HG03159 (cell line): ENCODE results near the gene EPB41L5.
"Not testable (repeated sequence)": the region's sequence is repeated elsewhere in the genome, so short reads cannot be mapped to it uniquely, and the experiment has no call there.

Source experiments
- ATAC-seq: cut with Tn5 transposase; IDR thresholded peaks from one replicate; pipeline ENCODE4 v1.9.1; 2021; ENCODE audit warnings: mild to moderate bottlenecking, moderate library complexity; ENCODE audit not compliant: unreplicated experiment

EPB41L5 gene

DNA sequence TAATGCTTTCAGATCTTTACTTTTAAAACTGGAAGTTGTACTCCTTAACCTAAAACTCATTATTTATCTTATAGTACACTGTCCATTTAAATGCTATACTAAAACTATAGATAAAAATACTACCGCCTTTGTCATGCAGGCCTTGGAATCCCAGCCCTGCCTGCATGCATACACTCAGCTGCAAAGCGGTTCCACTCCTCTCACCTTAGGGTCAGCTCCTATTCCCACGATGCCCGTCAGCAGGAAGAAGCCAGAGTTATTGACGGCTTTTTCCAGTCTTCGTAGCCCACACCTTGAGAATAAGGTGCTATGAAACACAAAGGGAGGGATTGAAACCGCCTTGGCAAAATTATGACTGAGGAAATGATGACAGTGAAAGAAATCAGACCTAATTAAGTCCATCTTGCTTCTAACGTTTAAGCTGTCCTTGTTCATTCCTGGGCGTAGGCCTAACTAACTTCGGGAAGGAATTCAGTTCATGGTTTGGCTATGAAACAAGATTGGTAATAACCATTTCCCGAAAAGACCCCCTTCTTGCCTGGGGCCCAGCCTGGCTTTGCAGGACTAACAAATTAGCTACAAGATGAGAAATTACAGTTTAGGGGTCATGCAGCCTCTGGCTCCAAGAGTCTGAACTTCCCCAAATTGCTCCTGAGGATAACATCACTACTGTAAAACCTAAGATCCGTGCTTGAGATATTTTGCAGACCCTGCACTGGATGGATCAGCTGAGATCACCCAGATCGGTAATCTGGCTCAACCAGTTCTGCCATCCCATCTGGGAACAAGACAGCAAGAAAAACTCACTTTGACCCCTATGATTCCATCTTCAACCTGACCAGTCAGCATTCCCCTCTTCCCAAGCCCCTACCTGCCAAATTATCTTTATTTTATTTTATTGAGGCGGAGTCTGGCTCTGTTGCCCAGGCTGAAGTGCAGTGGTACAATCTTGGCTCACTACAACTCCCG is 17.1 kb downstream of the EPB41L5 start:
- ATAC-seq, result no peak

DNA sequence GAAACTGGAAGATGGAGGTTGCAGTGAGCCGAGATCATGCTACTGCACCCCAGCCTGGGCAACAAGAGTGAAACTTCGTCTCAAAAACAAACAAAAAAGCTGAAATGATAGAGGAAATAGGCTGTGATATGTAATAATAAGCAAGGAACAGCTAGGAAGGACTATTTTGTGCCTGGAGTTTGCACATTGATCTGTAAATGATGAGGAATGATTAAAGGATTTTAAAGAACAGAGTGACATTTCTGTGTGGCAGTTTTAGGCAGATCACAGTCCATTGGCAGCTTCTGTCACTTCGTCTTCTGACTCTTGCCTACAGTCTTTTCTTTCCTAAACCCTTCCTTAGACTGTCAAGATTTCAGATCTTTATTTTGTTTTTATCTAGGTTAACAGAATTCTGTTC is 19.4 kb downstream of the EPB41L5 start:
- no peak for ATAC-seq

DNA sequence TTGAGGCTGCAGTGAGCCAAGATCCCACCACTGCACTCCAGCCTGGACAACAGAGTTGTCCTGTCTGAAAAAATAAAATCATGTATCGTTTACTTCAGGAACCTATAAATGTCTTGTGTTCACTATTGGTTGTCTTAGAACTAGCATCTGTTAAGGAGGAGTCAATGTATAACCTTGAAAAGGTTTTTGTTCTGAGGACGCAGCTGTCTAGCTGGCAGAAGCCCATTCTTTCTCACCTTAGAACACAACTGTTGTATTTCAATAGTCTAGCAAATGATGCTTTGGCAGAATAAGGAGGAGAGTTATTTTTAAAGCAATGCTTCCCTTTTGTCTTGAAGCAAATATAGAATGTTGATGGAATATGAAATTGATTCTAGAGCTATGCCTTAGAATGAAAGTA is 21.1 kb downstream of the EPB41L5 start:
- no peak for ATAC-seq

DNA sequence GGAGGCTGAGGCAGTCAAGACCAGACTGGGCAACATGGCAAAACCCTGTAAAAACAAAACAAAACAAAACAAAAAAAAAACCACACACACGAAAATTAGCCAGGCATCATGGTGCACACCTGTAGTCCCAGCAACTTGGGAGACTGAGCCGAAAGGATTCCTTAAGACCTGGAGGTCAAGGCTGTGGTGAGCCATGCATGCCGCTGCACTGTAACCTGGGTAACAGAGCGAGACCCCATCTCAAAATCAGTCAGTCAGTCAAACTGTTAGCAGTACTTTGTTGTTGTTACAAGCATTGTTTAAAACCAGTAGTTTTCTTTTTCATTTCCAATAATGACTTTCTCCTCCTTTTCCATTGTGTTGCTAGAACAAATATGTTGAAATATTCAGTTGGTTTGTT is 21.7 kb downstream of the EPB41L5 start:
- no peak for ATAC-seq

DNA sequence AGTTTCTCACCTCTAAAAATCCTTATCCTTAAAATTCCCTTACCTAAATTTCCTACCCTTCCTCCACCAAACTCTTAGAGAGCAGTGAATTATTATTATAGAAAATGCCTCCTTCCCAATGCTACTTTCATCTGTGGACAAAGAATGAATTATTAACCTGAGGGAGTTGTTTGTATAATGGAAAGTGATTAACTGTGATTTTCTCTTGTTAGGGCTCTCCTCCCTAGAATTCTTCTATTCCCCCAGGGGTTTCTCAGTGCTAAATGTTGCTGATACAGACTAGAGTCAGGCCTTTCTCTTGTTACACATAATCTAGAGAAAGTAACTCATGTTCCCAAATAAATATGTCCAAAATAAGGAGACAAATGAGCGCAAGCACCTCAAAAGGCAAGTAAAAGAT is 23.3 kb downstream of the EPB41L5 start:
- no peak for ATAC-seq

DNA sequence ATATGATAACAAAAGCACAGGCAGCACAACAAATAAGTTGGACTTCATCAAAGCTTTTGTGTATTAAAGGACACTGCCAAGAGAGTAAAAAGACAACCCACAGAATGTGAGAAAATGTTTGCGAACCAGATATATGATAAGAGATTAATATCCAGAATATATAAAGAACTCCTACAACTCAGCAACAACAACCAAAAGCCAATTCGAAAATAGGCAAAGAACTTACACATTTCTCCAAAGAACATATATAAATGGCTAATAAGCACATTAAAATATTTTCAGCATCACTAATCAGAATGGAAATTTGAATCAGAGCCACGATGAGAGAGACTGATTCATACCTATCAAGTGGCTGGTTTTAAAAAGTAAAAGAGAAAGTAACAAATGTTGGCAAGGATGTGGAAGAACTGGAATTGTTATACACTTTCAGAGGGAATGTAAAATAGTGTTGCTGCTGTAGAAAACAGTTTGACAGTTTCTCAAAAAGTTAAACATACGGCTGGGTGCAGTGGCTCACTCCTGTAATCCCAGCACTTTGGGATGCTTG is 25.2 kb downstream of the EPB41L5 start:
- ATAC-seq, result no peak

DNA sequence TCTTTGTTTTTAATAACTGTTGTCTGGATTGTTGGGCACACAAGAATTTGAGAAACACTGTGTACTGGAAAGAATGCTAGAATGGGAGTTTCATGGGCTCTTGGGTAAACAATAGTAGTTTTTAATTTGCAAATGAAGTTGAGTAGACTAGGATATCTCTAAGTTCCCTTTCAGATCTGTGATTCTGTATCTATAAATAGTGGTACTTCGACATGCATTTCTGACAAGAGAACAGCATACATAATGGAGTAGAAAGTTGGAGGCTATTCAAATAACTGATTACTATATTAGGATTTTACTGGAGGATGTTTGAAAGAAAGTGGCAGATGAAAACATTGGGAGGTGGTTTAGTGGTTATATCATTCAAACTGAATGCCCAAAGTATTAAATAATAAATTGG is 29.5 kb downstream of the EPB41L5 start:
- no peak for ATAC-seq

DNA sequence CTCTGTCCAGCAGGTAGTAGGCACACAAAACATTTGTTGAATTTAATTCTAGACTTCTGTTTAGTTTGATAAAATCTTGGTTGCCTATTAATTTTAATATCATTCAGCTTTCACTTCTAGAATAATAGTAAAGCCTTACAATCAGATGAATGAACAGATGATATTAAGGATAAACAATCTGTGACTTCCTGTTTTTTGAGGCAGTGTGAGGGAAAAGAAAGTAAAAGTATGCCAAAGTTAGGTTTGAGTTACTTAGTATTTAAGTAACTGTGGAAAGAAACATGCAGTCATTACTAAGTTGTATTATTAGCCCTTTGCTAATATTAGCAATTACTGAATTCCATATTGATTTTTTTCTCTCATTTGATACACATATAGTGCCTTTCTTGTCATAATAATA is 31.5 kb downstream of the EPB41L5 start:
- ATAC-seq, result no peak

DNA sequence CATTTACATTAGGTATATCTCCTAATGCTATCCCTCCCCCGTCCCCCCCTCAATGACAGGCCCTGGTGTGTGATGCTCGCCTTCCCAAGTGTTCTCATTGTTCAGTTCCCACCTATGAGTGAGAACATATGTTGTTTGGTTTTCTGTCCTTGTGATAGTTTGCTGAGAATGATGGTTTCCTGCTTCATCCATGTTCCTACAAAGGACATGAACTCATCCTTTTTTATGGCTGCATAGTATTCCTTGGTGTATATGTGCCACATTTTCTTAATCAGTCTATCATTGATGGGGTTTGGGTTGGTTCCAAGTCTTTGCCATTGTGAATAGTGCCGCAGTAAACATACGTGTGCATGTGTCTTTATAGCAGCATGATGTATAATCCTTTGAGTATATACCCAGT is 32.9 kb downstream of the EPB41L5 start:
- not testable (repeated sequence) for ATAC-seq

DNA sequence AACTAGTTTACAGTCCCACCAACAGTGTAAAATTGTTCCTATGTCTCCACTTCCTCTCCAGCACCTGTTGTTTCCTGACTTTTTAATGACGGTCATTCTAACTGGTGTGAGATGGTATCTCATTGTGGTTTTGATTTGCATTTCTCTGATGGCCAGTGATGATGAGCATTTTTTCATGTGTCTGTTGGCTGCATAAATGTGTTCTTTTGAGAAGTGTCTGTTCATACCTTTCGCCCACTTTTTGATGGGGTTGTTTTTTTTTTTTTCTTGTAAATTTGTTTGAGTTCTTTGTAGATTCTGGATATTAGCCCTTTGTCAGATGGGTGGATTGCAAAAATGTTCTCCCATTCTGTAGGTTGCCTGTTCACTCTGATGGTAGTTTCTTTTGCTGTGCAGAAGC is 33.4 kb downstream of the EPB41L5 start:
- ATAC-seq, result not testable (repeated sequence)

DNA sequence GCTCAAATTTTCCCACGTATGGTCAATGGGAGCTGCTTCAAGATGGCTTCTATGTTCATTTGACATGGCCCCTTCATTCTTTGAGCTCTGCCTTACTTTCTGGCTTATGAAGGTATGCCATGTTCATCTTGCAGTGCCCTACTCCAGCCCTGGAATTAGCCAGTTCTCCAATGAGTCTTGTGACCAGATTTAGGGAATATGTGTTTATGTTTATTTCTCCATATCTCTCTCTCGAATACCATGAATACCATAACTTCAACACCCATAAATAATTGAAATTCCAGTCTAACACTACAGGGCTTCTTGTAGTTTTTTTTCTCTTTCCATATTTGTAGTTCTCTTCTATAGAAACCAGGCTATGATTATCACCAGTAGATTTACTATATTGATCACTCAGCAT is 39.7 kb downstream of the EPB41L5 start:
- ATAC-seq, result no peak

DNA sequence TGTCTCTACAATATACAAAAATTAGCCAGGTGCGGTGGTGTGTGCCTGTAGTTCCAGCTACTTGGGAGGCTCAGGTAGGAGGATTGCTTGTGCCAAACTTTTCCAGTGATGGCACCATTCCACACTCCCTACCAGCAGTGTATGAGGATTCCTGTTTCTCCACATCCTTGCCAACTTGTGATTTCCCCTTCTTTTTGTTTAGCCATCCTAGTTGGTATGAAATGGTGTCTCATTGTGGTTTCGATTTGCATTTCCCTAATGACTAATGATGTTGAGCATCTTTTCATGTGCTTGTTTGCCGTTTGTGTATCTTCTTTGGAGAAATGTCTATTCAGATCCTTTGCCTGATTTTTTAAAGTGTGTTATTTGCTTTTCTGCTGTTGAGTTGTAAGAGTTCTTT is 41.0 kb downstream of the EPB41L5 start:
- ATAC-seq, result no peak

DNA sequence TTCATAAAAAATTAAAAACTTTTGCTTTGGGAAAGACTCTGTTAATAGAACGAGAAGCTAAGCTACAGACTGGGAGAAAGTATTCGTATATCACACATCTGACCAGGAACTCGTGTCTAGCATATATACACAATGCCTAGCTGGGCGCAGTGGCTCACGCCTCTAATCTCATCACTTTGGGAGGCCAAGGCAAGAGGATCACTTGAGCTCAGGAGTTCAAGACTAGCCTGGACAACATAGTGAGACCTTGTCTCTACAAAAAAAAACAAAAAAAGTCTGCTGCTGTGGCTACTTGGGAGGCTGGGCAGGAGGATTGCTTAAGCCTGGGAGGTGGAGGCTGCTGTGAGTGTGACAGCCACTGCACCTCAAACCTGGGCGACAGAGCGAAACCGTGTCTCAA is 46.6 kb downstream of the EPB41L5 start:
- no peak for ATAC-seq

DNA sequence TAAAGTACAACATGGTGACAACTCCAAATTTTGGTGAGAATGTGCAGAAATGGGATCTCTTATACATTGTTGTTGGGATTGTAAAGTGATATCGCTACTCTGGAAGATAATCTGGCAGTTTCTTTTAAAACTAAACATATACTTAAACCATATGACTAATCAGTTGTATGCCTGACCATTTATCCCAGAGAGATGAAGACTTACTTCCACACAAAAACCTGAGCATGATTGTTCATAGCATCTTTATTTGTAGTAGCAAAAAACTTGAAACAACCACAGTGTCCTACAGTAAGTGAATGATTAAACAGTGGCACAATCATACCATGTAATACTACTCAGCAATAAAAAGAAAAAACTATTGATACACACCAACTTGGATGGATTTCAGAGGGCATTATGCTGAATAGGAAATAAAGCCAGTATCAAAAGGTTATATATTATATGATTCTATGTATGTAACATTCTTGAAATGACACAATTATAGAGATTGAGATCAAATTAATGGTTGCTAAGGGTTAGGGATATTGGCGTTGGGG is 47.3 kb downstream of the EPB41L5 start:
- no peak for ATAC-seq

DNA sequence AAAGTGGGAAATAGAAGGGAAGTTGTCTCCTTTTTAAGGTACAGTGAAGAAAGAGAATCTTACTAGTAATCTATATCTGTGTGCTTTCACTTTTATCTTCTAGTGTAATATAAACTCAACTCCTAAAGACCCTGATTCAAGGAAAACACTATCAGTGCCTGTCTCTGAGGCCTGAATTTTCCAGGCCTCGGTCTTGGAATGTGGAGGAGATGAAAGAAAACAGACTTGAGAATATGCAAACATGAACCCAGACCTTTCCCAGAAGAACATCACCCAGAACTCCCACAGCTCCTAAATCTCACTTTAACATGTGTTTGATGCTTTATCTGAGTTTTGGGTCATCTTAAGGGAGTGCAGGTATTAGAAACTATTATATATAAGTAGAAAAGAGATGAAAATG is 51.8 kb downstream of the EPB41L5 start:
- ATAC-seq, result no peak

DNA sequence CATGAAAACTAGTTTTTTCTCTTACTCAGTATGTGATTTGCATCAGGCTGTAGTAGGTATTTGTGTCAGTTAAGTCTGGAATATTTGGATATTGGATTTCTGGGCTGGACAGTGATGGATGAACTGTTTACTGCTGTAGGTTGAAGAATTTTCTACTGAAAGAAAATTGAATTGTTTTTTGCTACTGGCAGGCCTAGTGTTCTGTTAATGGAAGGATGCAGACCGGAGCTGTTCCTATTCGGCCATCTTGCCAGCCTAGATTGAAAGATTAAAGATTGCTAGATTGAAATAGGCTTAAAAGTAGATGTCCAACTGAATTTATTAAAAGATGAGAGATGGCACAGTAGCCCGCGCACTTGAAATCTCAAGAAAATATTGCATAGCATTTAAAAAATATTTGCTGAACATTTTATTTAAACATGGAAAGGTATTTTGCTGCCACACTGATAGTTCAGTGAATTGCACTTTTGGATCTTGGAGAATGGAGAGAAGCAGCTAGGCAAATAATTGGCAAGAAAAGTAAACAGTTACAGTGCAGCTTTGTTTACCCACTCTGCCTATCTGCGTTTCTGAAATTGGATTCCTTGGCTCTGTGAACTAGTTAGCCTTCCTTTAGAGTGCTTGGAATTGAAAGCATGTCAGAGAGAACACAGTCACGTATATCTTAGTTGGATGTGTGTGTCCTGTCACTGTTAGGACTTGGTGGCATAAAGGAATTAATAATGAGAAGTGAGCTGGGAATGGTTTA is 54.1 kb downstream of the EPB41L5 start:
- ATAC-seq, result no peak

DNA sequence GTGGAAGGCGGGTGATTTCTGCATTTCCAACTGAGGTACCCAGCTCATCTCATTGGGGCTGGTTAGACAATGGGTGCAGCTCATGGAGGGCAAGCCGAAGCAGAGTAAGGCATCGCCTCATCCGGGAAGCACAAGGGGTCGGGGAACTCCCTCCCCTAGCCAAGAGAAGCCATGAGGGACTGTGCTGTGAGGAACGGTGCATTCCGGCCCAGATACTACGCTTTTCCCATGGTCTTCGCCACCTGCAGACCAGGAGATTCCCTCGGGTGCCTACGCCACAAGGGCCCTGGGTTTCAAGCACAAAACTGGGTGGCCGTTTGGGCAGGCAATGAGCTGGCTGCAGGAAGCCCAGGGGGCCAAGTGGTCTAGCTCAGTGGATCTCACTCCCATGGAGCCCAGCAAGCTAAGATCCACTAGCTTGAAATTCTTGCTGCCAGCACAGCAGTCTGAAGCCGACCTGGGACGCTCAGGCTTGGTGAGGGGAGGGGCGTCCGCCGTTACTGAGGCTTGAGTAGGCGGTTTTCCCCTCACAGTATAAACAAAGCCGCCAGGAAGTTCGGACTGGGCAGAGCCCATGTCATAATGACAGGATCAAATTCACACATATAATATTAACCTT is 55.3 kb downstream of the EPB41L5 start:
- not testable (repeated sequence) for ATAC-seq

DNA sequence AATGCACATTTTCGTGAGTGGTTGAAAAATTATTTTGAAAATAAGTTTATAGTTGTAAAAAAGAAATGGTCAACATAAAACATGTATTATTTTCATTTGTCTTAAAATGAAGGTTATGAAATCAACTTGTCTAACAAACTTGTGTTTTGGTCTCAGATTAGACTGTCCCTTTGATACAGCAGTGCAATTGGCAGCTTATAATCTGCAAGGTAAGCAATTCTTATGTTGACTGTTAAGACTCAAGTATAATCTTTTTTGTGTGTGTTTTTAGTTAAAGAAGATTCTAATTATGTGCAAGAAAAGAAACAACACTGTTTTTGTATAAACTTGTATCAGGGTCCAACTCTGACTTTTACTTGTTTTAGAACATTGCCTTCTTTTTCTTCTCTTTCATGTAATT is 62.7 kb downstream of the EPB41L5 start:
- no peak for ATAC-seq

DNA sequence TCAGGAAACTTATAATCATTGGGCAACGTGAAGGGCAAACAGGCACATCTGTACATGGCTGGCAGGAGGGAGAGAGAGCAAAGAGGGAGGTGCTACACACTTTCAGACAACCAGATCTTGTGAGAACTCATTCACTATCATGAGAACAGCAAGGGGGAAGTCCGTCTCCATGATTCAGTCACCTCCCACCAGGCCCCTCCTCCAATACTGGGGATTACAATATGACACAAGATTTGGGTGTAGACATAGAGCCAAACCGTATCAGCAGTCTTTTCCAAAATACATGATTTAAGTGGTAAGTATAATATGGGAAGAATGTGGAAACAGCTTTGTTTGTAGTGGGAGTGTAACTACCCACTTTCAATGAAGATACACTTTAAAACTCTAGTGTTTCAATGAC is 65.0 kb downstream of the EPB41L5 start:
- no peak for ATAC-seq

DNA sequence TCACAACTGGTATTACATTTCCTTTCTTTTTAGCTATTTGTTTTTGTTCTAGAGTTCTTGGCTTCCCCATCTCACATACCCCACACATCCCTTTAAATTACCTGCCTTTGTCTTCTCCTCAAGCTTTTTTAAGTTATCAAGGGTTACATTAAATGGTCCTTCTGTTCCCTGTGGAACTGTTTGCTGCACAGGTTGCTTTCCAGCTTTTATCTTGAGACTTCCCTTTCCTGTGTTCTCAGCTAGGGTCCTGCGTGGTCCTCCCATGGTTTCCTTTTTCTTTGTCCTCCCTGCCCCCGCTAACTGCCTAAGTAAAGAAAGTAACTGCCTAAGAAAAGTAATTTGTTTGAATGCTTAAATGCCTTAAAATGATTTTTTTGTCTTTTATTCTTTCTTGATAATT is 66.8 kb downstream of the EPB41L5 start:
- no peak for ATAC-seq

DNA sequence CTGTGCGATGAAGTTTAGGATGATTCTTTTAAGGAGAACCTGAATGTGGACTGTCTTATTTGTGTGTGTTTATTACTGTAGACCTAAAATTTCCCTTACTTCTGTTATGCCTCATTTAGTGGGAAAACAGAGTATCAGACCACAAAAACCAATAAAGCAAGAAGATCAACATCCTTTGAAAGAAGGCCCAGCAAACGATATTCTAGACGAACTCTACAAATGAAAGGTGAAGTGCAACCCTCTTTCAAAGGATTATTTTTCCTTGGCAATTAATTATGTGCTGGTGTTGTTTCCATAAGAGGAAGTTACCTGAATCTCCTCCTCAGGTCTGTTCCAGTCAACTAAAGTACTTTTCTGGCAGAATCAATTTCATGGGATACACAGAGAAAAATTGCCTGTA is 78.6 kb downstream of the EPB41L5 start:
- no peak for ATAC-seq
